NCI-H2171 treated with DMSO at 0.1 percent for 48 hours (cell line): ENCODE measurements around the gene CYP3A5.
"Not testable (repeated sequence)": the region's sequence is repeated elsewhere in the genome, so short reads cannot be mapped to it uniquely, and the experiment has no call there.

Experiments
- DNase-seq: peaks from one replicate; lab custom pipeline; 2025; lab: John Stamatoyannopoulos, UW

The CYP3A5 gene

GRCh38 chr7:99642027-99642426 is 37.8 kb downstream of the CYP3A5 start:
- DNase-seq: no peak

GRCh38 chr7:99639267-99639666 is 40.5 kb downstream of the CYP3A5 start:
- DNase-seq: no peak

GRCh38 chr7:99638731-99639130 is 41.1 kb downstream of the CYP3A5 start:
- DNase-seq: no peak

GRCh38 chr7:99637414-99637813 is 42.4 kb downstream of the CYP3A5 start:
- not testable (repeated sequence) for DNase-seq

GRCh38 chr7:99631295-99632109 is 48.3 kb downstream of the CYP3A5 start:
- no peak for DNase-seq

- DNase-seq: no peak
Measured at GRCh38 chr7:99629643-99630042, 50.2 kb downstream of the CYP3A5 start.

- DNase-seq: no peak
Measured at GRCh38 chr7:99628471-99629465, 51.0 kb downstream of the CYP3A5 start.

- no peak for DNase-seq
Measured at GRCh38 chr7:99627513-99627912, 52.3 kb downstream of the CYP3A5 start.

- DNase-seq: no peak
Measured at GRCh38 chr7:99626661-99627060, 53.1 kb downstream of the CYP3A5 start.

GRCh38 chr7:99625961-99626360 is 53.8 kb downstream of the CYP3A5 start:
- no peak for DNase-seq

- DNase-seq: no peak
Measured at GRCh38 chr7:99625321-99625720, 54.5 kb downstream of the CYP3A5 start.

- DNase-seq: no peak
Measured at GRCh38 chr7:99624484-99624883, 55.3 kb downstream of the CYP3A5 start.

GRCh38 chr7:99623702-99624447 is 55.9 kb downstream of the CYP3A5 start:
- DNase-seq: no peak

- no peak for DNase-seq
Measured at GRCh38 chr7:99623091-99623693, 56.6 kb downstream of the CYP3A5 start.

- DNase-seq: no peak
Measured at GRCh38 chr7:99622596-99622995, 57.2 kb downstream of the CYP3A5 start.

- DNase-seq: no peak
Measured at GRCh38 chr7:99621271-99621670, 58.5 kb downstream of the CYP3A5 start.

GRCh38 chr7:99619571-99620130 is 60.1 kb downstream of the CYP3A5 start:
- no peak for DNase-seq

GRCh38 chr7:99618726-99619125 is 61.1 kb downstream of the CYP3A5 start:
- DNase-seq: no peak

- no peak for DNase-seq
Measured at GRCh38 chr7:99617192-99617781, 62.5 kb downstream of the CYP3A5 start.

- DNase-seq: peak; percentile 91
Measured at GRCh38 chr7:99616359-99617191, 63.2 kb downstream of the CYP3A5 start, which contains the start of gene ZSCAN25. TSS of gene ZSCAN25 (plus strand) at chr7:99616946. CDS start at chr7:99619607, 2,661 bp downstream.
